ENCODE measurements around the gene HSCB.
"Not testable (repeated sequence)": the region's sequence is repeated elsewhere in the genome, so short reads cannot be mapped to it uniquely, and the experiment has no call there.

HSCB gene

GRCh38 chr22:28800308-28801041, 58.6 kb downstream of the HSCB start, which contains the start of gene XBP1:
XBP1 (minus strand) TSS chr22:28800569.
- TF ChIP-seq CTCF (IDR thresholded peaks at IDR 0.05; ENCODE audit: low read depth, low read length), result no peak
- peak; percentile 88 for DNase-seq (ENCODE audit: extremely low read depth, low read depth)

- DNase-seq (ENCODE audit: extremely low read depth, low read depth), result no peak
- no peak for TF ChIP-seq CTCF (IDR thresholded peaks at IDR 0.05; ENCODE audit: low read depth, low read length)
These were observed 60.2 kb downstream of the HSCB start for GRCh38 chr22:28801845-28802594.

- no peak for TF ChIP-seq CTCF (IDR thresholded peaks at IDR 0.05; ENCODE audit: low read depth, low read length)
These were observed 60.8 kb downstream of the HSCB start for GRCh38 chr22:28802595-28803123.

GRCh38 chr22:28805426-28805825, 63.6 kb downstream of the HSCB start:
- not testable (repeated sequence) for DNase-seq (ENCODE audit: extremely low read depth, low read depth)

More at GRCh38 chr22:28802595-28803123, 60.8 kb downstream of the HSCB start:
- DNase-seq (ENCODE audit: extremely low read depth, low read depth), result no peak
